ENCODE results near the gene PRRT1B. TPM values are rescaled to one million over a fixed set of nuclear protein-coding genes. Genes with fewer than 3 reads are reported as not detected.

The PRRT1B gene
- polyA plus RNA-seq, 3 donors, result not detected

DNA sequence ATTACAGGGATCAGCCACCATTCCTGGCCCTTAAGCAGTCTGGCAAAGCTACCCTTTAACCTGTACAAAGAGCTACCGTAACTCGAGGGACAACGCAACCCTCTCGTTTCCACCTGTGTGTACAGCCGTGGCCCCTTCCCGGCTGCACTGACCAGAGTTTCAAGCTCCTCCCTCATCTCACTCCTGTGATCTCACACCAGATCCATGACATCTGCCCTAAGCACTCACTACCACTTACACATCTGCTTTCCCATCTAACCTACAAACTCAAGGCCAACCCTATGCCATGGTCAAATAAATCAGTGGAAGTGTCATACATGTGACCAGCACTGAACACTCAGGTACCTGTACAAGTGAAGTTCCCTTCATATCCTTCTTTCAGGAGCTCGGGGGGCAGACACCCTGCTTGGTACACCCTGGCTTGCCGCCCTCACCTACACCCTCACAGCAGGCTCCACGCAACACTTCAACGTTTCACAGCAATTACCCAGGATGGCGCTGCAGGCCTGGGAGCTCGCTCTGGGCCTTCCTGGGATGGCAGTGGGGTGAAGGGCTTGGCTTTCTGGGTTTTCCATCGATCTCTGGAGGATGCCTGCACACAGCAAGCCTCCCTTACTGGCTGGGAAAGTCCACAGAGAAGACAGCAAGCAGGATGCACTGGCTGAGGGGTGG, 61.7 kb downstream of the PRRT1B start:
- DNase-seq, result no peak
- peaks cover 15 to 23% of the 10 kb centered on the region in 2 donors for H3K4me1 ChIP-seq (ENCODE audit: control insufficient read depth in 1 of 2, insufficient read depth in 2 of 2, low read length in 2 of 2)
- TF ChIP-seq, protein P1, sequence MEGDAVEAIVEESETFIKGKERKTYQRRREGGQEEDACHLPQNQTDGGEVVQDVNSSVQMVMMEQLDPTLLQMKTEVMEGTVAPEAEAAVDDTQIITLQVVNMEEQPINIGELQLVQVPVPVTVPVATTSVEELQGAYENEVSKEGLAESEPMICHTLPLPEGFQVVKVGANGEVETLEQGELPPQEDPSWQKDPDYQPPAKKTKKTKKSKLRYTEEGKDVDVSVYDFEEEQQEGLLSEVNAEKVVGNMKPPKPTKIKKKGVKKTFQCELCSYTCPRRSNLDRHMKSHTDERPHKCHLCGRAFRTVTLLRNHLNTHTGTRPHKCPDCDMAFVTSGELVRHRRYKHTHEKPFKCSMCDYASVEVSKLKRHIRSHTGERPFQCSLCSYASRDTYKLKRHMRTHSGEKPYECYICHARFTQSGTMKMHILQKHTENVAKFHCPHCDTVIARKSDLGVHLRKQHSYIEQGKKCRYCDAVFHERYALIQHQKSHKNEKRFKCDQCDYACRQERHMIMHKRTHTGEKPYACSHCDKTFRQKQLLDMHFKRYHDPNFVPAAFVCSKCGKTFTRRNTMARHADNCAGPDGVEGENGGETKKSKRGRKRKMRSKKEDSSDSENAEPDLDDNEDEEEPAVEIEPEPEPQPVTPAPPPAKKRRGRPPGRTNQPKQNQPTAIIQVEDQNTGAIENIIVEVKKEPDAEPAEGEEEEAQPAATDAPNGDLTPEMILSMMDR (IDR thresholded peaks at IDR 0.05), result no peak
- peak overlapping the region in 2 of 7 donors; percentile 28 to 69 for H3K27ac Mint-ChIP-seq
- H3K9ac ChIP-seq (ENCODE audit: insufficient read depth, low read length, poor library complexity, severe bottlenecking), result no peak overlapping the region
- no peaks in the 10 kb centered on the region for H3K27me3 ChIP-seq (ENCODE audit: control insufficient read depth in 2 of 2, insufficient read depth in 2 of 2, low read length in 2 of 2)
- H3K36me3 Mint-ChIP-seq, result peaks cover 97% of the 10 kb centered on the region in 2 donors
- H3K27me3 Mint-ChIP-seq (ENCODE audit: low read depth in 3 of 3), result peaks cover 0 to 1% (median 0%) of the 10 kb centered on the region in 3 donors
- peaks cover 26% of the 10 kb centered on the region for H4K20me1 ChIP-seq (ENCODE audit: insufficient read depth, low read length)
- H2AFZ ChIP-seq (ENCODE audit: insufficient read depth, low read depth, low read length, poor library complexity, severe bottlenecking), result no peak overlapping the region
- WGBS (ENCODE audit: insufficient coverage), result 97% methylated on average over 10 of the region's 13 CpGs
- intact Hi-C loops (cut with micrococcal nuclease), result no loop called here
- peaks cover 4% of the 10 kb centered on the region for H3K79me2 ChIP-seq (ENCODE audit: insufficient read depth, low read length)
- H3K4me3 Mint-ChIP-seq, result no peak overlapping the region
- peaks cover 19% of the 10 kb centered on the region for H3K4me1 Mint-ChIP-seq
- H3K9me3 Mint-ChIP-seq, result no peaks in the 10 kb centered on the region
- no peak overlapping the region for H3K4me3 ChIP-seq (replicated peaks in 1 of 3; ENCODE audit: low read depth in 2 of 3, low read length in 3 of 3)
- H3K36me3 ChIP-seq (replicated peaks in 1 of 2; ENCODE audit: control insufficient read depth in 1 of 2, insufficient read depth in 2 of 2, low read length in 2 of 2), result peaks cover 83 to 100% of the 10 kb centered on the region in 2 donors
- H3K9me3 ChIP-seq (replicated peaks in 1 of 2; ENCODE audit: control insufficient read depth in 1 of 2, insufficient read depth in 1 of 2, low read length in 2 of 2), result no peaks in the 10 kb centered on the region
- H3K4me2 ChIP-seq (replicated peaks; ENCODE audit: extremely low read depth, low read length, poor library complexity, severe bottlenecking), result no peak overlapping the region
- no peak overlapping the region for H3K27ac ChIP-seq (ENCODE audit: low read depth in 1 of 2, low read length in 2 of 2)

DNA sequence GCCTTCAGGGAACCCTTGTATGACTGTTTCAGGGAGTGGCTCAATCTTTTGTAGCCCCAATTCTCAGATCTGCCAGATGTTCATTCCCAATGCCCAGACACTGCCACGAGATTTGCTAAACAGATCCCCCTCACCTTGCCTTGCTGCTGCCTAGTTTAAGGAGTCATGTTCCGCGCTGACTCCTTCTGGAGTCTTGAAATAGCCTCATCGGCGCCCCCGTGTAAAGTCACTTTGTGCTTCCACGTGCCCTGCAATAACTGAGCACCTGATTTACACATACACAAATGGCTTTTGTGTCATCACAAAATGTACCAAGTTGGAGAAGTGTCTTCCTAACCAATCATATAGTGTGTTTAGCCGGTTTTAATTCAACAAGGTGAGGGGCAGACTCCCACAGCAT, 62.3 kb downstream of the PRRT1B start:
- Mint-ChIP-seq H3K4me3 (no peak overlapping the region), H3K4me1 (peaks cover 15% of the 10 kb centered on the region), H3K36me3 (peaks cover 96 to 97% of the 10 kb centered on the region in 2 donors), H3K27ac (peak overlapping the region in 1 of 7 donors; percentile 27), H3K9me3 (no peaks in the 10 kb centered on the region), H3K27me3 (ENCODE audit: low read depth in 3 of 3) (peaks cover 0 to 1% (median 0%) of the 10 kb centered on the region in 3 donors)
- Histone ChIP-seq H3K36me3 (replicated peaks in 1 of 2; ENCODE audit: control insufficient read depth in 1 of 2, insufficient read depth in 2 of 2, low read length in 2 of 2) (peaks cover 86 to 100% of the 10 kb centered on the region in 2 donors), H3K4me2 (replicated peaks; ENCODE audit: extremely low read depth, low read length, poor library complexity, severe bottlenecking) (no peak overlapping the region), H3K9me3 (replicated peaks in 1 of 2; ENCODE audit: control insufficient read depth in 1 of 2, insufficient read depth in 1 of 2, low read length in 2 of 2) (no peaks in the 10 kb centered on the region), H4K20me1 (ENCODE audit: insufficient read depth, low read length) (peaks cover 26% of the 10 kb centered on the region), H3K27ac (ENCODE audit: low read depth in 1 of 2, low read length in 2 of 2) (no peak overlapping the region), H3K27me3 (ENCODE audit: control insufficient read depth in 2 of 2, insufficient read depth in 2 of 2, low read length in 2 of 2) (no peaks in the 10 kb centered on the region), H3K79me2 (ENCODE audit: insufficient read depth, low read length) (peaks cover 4% of the 10 kb centered on the region), H3K4me3 (replicated peaks in 1 of 3; ENCODE audit: low read depth in 2 of 3, low read length in 3 of 3) (no peak overlapping the region), H3K9ac (ENCODE audit: insufficient read depth, low read length, poor library complexity, severe bottlenecking) (no peak overlapping the region), H2AFZ (ENCODE audit: insufficient read depth, low read depth, low read length, poor library complexity, severe bottlenecking) (no peak overlapping the region), H3K4me1 (ENCODE audit: control insufficient read depth in 1 of 2, insufficient read depth in 2 of 2, low read length in 2 of 2) (peaks cover 15 to 17% of the 10 kb centered on the region in 2 donors)
- TF ChIP-seq, protein P1 (IDR thresholded peaks at IDR 0.05), result no peak
- intact Hi-C loops (cut with micrococcal nuclease), result no loop called here
- DNase-seq, result no peak
- 86% methylated on average over 7 of the region's 8 CpGs for WGBS (ENCODE audit: insufficient coverage)
